GM12878 (cell line): Measurements from ENCODE around the gene CXorf66. TPM values are rescaled to one million over a fixed set of nuclear protein-coding genes. Genes with fewer than 3 reads are reported as not detected.

ENCODE experiments used
- BCL11A ChIP-seq: IDR thresholded peaks from 2 replicates; pipeline ENCODE4 v1.6.1; 2011; ENCODE audit warnings: low read depth, low read length
- BCLAF1 ChIP-seq: fragments of 450-650 bp; IDR thresholded peaks from 2 replicates; pipeline ENCODE4 v1.6.1; 2017; ENCODE audit warnings: antibody characterized with exemption, mild to moderate bottlenecking, moderate library complexity
- BRCA1 ChIP-seq: IDR thresholded peaks from 2 replicates; pipeline ENCODE4 v1.6.1; 2011; ENCODE audit warnings: low read depth, low read length, improper control_type of control experiment
- EGR1 ChIP-seq, 2 experiments: IDR thresholded peaks; 1 replicate in 1 of 2; 2 replicates in 1 of 2; pipeline ENCODE4 v1.6.1; 2011 to 2012; ENCODE audit warnings: low read depth in 2 of 2, low read length in 2 of 2, borderline replicate concordance in 1 of 2, mild to moderate bottlenecking in 1 of 2, moderate library complexity in 1 of 2
- HDAC2 ChIP-seq: fragments of 200-600 bp; sonication (generic); IDR thresholded peaks from 2 replicates; pipeline ENCODE4 v1.6.1; 2017
- MTA2 ChIP-seq: fragments of 450-650 bp; IDR thresholded peaks from 2 replicates; pipeline ENCODE4 v1.6.1; 2016; ENCODE audit warnings: low read depth, mild to moderate bottlenecking, moderate library complexity
- NFIC ChIP-seq: IDR thresholded peaks from 2 replicates; pipeline ENCODE4 v1.6.1; 2012; ENCODE audit warnings: low read depth, mild to moderate bottlenecking, inconsistent platforms, low read length, moderate library complexity
- NFYA ChIP-seq: IDR thresholded peaks from 2 replicates; pipeline ENCODE4 v1.6.1; 2011; ENCODE audit warnings: low read depth, mild to moderate bottlenecking, low read length, improper control_type of control experiment, borderline replicate concordance
- PBX3 ChIP-seq: IDR thresholded peaks from 2 replicates; pipeline ENCODE4 v1.6.1; 2011; ENCODE audit warnings: mild to moderate bottlenecking, low read depth, low read length, moderate library complexity; ENCODE audit not compliant: insufficient replicate concordance
- PKNOX1 ChIP-seq: fragments of 450-650 bp; IDR thresholded peaks from 2 replicates; pipeline ENCODE4 v1.6.1; 2016; ENCODE audit warnings: mild to moderate bottlenecking
- POLR2A ChIP-seq: IDR thresholded peaks from 2 replicates; pipeline ENCODE4 v1.6.1; 2011; ENCODE audit warnings: low read depth, mild to moderate bottlenecking, low read length
- RAD21 ChIP-seq: IDR thresholded peaks from 2 replicates; pipeline ENCODE4 v1.6.1; 2011; ENCODE audit warnings: mild to moderate bottlenecking, low read depth, low read length, moderate library complexity; ENCODE audit not compliant: insufficient read depth
- RCOR1 ChIP-seq: conservative IDR thresholded peaks from 2 replicates; pipeline ENCODE4 v1.6.1; 2012; ENCODE audit warnings: low read depth, low read length, improper control_type of control experiment
- RELA ChIP-seq: fragments of 450-650 bp; IDR thresholded peaks from 2 replicates; pipeline ENCODE4 v1.8.0; 2014; ENCODE audit warnings: borderline replicate concordance; ENCODE audit not compliant: partially characterized antibody
- RUNX3 ChIP-seq: IDR thresholded peaks from 2 replicates; pipeline ENCODE4 v1.6.1; 2012; ENCODE audit warnings: low read length, inconsistent platforms
- SMAD1 ChIP-seq: fragments of 450-650 bp; IDR thresholded peaks from 2 replicates; pipeline ENCODE4 v1.6.1; 2018; ENCODE audit warnings: mild to moderate bottlenecking, low read depth; ENCODE audit not compliant: partially characterized antibody
- SUZ12 ChIP-seq: fragments of 200-600 bp; sonication (generic); IDR thresholded peaks from one replicate; pipeline ENCODE4 v1.6.1; 2018; ENCODE audit warnings: antibody characterized with exemption, mild to moderate bottlenecking; ENCODE audit not compliant: unreplicated experiment
- TARDBP ChIP-seq: IDR thresholded peaks from 2 replicates; pipeline ENCODE4 v1.6.1; 2016; ENCODE audit warnings: borderline replicate concordance
- ZBTB11 ChIP-seq: fragments of 450-650 bp; formaldehyde crosslinking; IDR thresholded peaks from 2 replicates; pipeline ENCODE4 v1.5.0; 2022; ENCODE audit warnings: mild to moderate bottlenecking, missing genetic modification characterization
- ZBTB4 ChIP-seq: fragments of 450-650 bp; formaldehyde crosslinking; IDR thresholded peaks from 2 replicates; pipeline ENCODE4 v1.4.0; 2022; ENCODE audit warnings: mild to moderate bottlenecking, moderate library complexity
- polyA plus RNA-seq, 11 experiments: library from polyadenylated mRNA; depleted of rRNA in 4 of 11; unstranded in 6 of 11; stranded (reverse) in 5 of 11; fragments of >200 nt; fragmentation: Nextera tagmentation in 4 of 11; fragmentation: Illumina TruSeq in 1 of 11; extraction: Ambion mirVana in 4 of 11; extraction: Trizol in 1 of 11; gene quantifications; 1 replicate in 1 of 11; 2 replicates in 10 of 11; pipeline versions ENCODE4 v1.2.1 to v1.2.3, GENCODE V29; 2011 to 2016; ENCODE audit warnings: inconsistent platforms in 2 of 11, missing spikeins in 2 of 11, low read depth in 1 of 11
- total RNA-seq, 4 experiments: library from RNA; depleted of rRNA in 3 of 4; stranded (reverse); fragments of >200 nt in 3 of 4; fragmentation: Illumina TruSeq in 1 of 4; extraction: Trizol in 1 of 4; gene quantifications; 2 replicates each; pipeline versions ENCODE4 v1.2.1 to v1.2.3, GENCODE V29; 2013 to 2021

The CXorf66 gene
- total and polyA plus RNA-seq, 10 of the 15 experiments (the other 5 are each of a cell fraction or from before 2014, with no cell fraction given), result not detected

- TF ChIP-seq RCOR1 (no peak), BCLAF1 (no peak), SUZ12 (no peak), EGR1 (IDR thresholded peaks at IDR 0.05; ENCODE audit: borderline replicate concordance in 1 of 2, low read depth in 2 of 2, low read length in 2 of 2) (no peak), BRCA1 (no peak), SMAD1 (no peak), RUNX3 (peak; percentile 71), RELA (no peak), NFIC (peak; percentile 38; the same call in 1 of the 2 replicates), RAD21 (no peak), BCL11A (no peak), ZBTB11 (CRISPR knock-in tag) (no peak), NFYA (no peak), POLR2A (no peak), HDAC2 (no peak), PKNOX1 (no peak), ZBTB4 (no peak), MTA2 (no peak), PBX3 (no peak), TARDBP (no peak)
Measured at GRCh38 chrX:139909712-139910111, 55.6 kb downstream of the CXorf66 start (continued).
